Adipocyte (in vitro differentiated cells): ENCODE measurements around the gene CXCL17.
A peak's percentile ranks its signal among the peaks of the same experiment; 100 is the strongest.

Experiments used
- DNase-seq: peaks from one replicate; pipeline ENCODE4 v3.0.0-alpha.2; 2015; ENCODE audit warnings: low read depth
- H3K27me3 ChIP-seq: replicated peaks from 2 replicates; pipeline ENCODE4 v1.7.0; 2013; ENCODE audit warnings: mild to moderate bottlenecking, low read length, moderate library complexity; ENCODE audit not compliant: control insufficient read depth, insufficient read depth
- H3K36me3 ChIP-seq: 2 replicates; pipeline ENCODE4 v1.7.0; 2013; ENCODE audit warnings: low read length, mild to moderate bottlenecking, moderate library complexity; ENCODE audit not compliant: control insufficient read depth, insufficient read depth, severe bottlenecking
- H3K4me1 ChIP-seq: 2 replicates; pipeline ENCODE4 v1.7.0; 2013; ENCODE audit warnings: mild to moderate bottlenecking, low read length, moderate library complexity; ENCODE audit not compliant: control insufficient read depth, insufficient read depth
- H3K4me3 ChIP-seq: 2 replicates; pipeline ENCODE4 v1.7.0; 2013; ENCODE audit warnings: mild to moderate bottlenecking, low read length, moderate library complexity
- H3K9ac ChIP-seq: 2 replicates; pipeline ENCODE4 v1.7.0; 2013; ENCODE audit warnings: mild to moderate bottlenecking, low read length, moderate library complexity
- H3K9me3 ChIP-seq: 2 replicates; pipeline ENCODE4 v1.7.0; 2013; ENCODE audit warnings: mild to moderate bottlenecking, low read length, moderate library complexity; ENCODE audit not compliant: control insufficient read depth

CXCL17 gene

DNA sequence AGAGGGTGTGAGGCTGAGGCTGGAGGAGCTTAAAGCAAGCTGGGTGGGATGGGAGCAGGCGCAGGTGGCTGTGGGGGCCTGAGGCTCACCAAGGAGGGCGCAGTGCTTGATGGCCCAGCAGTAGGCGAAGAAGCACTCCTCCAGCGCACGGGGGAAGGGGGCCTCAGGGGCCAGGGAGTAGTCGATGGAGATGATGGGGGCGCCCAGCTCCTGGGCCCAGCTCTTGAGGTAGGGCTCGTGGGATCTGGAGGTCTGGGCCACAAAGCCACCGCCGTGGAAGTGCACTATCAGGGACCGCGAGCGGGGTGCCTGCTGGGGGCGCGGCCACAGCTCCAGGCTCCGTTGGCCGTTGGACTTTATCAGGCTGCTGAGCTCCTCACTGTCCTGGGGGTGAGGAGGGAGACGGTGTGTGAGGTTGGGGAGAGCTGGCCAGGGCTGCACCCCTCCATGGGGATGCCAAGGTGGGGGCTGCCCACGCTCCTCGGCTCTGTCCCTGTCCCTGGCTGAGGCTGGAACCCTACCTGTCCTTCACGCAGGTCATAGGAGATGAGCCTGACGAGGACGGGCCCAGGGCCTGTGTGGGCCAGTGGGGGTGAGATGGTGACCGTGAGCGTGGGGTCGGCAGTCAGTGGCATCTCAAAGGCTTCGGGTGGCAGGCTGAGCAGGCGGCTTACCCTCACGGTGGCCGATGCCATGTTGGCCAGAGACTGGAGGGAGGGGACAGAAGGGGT is 35.5 kb downstream of the CXCL17 start:
- peak overlapping the region; percentile 26 for H3K9ac ChIP-seq
- no peaks in the 10 kb centered on the region for H3K27me3 ChIP-seq
- H3K4me1 ChIP-seq, result peaks cover 16% of the 10 kb centered on the region
- H3K4me3 ChIP-seq, result no peak overlapping the region
- H3K36me3 ChIP-seq, result peaks cover 74% of the 10 kb centered on the region
- H3K9me3 ChIP-seq, result no peaks in the 10 kb centered on the region
- DNase-seq, result no peak

DNA sequence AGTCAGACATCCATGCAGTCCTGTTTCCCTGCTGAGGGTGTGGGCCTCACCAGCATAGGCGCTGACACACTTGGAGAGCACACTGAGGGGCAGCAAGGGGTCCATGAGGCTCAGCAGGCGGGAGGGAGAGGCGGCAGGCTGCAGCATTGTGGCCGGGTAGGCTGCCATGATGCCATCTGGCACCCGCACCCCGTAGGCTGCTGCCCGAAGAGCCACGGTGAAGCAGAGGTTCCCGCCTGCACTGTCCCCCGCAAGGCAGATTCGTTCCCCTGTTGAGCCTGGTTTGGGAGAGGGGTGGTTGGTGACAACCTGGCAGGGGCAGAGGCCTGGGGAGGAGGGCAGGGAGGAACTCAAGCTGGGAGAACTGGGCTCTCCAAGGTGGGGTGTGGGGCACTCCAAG is 36.6 kb downstream of the CXCL17 start:
- H3K27me3 ChIP-seq, result no peaks in the 10 kb centered on the region
- peaks cover 74% of the 10 kb centered on the region for H3K36me3 ChIP-seq
- peak overlapping the region; percentile 26 for H3K9ac ChIP-seq
- DNase-seq, result no peak
- no peaks in the 10 kb centered on the region for H3K9me3 ChIP-seq
- no peak overlapping the region for H3K4me3 ChIP-seq
- peaks cover 14% of the 10 kb centered on the region for H3K4me1 ChIP-seq

DNA sequence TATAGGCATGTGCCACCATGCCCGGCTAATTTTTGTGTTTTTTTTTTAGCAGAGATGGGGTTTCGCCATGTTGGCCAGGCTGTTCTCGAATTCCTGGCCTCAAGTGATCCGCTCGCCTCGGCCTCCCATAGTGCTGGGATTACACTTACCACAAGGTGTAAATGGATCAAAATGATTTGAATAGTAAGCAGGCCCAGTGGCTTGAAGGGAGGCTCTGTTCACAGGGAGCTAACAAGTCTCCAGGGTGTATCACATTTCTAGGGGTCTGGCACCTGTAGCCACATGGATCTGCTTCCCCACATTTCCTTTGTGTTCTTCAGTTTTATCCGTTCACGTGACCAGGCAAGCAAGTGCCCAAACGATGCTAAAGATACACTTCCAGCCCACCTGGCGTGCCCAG is 39.2 kb downstream of the CXCL17 start:
- Histone ChIP-seq H3K27me3 (no peaks in the 10 kb centered on the region), H3K4me1 (peaks cover 10% of the 10 kb centered on the region), H3K9ac (no peak overlapping the region), H3K36me3 (peaks cover 56% of the 10 kb centered on the region), H3K4me3 (no peak overlapping the region), H3K9me3 (no peaks in the 10 kb centered on the region)
- no peak for DNase-seq

DNA sequence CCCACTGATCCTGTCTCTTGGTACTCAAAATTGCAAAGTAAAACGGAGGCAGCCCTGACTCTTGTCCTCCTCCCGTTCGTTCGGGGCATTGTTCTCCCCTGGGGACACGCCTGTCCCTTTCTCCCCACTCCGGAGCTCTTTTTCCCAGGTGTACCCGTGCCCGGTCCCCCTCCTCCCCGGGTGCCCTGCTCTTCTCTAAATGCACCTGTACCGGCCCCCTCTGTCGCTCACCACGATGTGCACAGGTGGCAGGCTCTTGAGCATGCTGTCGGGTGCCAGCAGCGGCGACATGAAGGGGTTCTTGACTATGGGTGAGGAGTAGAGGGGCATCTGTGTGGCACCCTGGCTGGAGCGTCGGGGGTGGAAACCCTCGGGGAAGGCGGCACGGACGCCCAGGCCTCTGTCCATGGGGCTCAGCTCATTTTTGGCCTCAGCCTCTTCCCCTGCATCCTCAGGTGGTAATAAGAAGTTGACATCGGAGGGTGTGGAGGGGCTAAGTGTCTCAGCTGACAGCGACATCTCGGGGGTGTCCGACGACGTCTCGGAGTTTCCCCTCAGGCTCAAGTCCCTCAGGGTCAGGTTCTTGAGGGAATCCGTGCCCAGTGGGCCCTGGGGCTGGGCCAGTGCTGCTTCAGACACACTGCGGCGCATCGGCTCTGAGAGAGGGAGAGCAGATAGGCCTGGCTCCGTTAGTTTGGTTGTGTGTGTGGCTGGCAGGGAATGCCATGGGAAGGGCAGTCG is 40.2 kb downstream of the CXCL17 start:
- peak overlapping the region; percentile 69 for H3K9ac ChIP-seq
- peaks cover 13% of the 10 kb centered on the region for H3K4me1 ChIP-seq
- no peak overlapping the region for H3K4me3 ChIP-seq
- DNase-seq, result no peak
- H3K9me3 ChIP-seq, result no peaks in the 10 kb centered on the region
- H3K27me3 ChIP-seq, result no peaks in the 10 kb centered on the region
- H3K36me3 ChIP-seq, result peaks cover 46% of the 10 kb centered on the region

DNA sequence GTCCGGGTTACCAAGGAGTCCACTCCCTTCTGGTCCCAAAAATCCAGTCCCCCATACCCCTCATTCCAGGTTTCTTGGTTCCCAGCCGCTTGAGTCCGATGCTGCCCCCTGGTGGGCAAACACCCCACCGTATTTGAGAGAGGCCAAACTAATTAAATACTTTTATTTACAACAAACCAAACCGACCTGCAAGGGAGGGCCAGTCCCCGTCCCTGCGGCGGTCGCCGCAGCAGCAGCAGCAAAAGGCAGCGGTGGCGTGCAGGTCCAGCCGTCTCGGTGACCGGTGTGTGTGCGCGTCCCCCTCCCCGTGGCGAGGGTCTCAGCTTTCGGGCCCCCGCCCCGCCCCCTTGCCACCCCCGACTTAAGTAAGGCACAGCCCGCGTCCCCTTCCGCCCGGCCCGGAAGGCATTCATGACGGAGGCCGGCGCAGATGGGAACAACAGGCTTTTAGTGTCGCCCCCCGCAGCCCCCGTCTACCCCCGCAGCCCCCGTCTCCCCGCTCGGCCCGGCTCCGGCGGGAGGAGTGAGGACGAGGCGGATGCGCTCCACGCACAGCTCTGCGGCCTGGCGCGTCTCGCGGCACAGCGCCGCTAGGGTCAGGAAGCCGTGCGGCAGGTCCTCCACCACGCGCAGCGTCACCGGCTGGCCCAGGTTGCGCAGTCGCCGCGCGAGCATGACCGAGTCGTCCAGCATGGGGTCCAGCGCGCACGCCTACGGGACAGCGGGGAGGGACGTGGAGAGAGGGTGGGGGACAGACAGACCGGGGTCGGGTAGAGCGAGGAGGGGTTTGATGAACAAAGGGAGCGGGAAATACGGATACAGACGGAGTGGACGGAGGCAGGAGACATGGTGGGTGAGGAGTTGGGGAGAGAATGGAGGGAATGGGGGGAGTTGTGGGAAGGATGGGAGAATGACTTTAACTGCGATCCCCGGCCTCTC is 41.1 kb downstream of the CXCL17 start:
- peak overlapping the region; percentile 72 for H3K4me3 ChIP-seq
- H3K36me3 ChIP-seq, result peaks cover 37% of the 10 kb centered on the region
- H3K9ac ChIP-seq, result peak overlapping the region; percentile 75
- no peaks in the 10 kb centered on the region for H3K27me3 ChIP-seq
- peak; percentile 92 for DNase-seq
- no peaks in the 10 kb centered on the region for H3K9me3 ChIP-seq
- H3K4me1 ChIP-seq, result peaks cover 17% of the 10 kb centered on the region

DNA sequence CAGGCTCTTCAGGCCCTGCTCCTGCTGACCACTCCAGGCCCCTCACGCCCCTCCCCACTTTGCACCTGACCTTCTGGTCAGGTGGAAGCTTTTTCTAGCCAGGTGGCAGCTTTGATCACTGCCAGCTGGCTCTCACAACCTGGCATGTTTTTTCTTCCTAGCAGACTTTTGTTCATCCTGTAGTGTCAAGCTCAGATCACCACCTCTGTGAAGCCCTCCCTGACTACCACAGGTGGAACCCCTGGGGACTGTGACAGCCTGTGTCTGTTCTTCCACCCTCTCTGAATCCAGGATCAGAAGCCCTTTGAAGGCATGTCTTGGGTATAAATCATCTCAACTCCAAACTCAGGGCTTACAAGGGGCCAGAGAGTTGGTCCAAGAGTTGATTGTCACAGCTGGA is 42.3 kb downstream of the CXCL17 start:
- H3K9me3 ChIP-seq, result no peaks in the 10 kb centered on the region
- no peaks in the 10 kb centered on the region for H3K27me3 ChIP-seq
- H3K4me3 ChIP-seq, result no peak overlapping the region
- peaks cover 25% of the 10 kb centered on the region for H3K36me3 ChIP-seq
- no peak overlapping the region for H3K9ac ChIP-seq
- no peak for DNase-seq
- peaks cover 10% of the 10 kb centered on the region for H3K4me1 ChIP-seq

DNA sequence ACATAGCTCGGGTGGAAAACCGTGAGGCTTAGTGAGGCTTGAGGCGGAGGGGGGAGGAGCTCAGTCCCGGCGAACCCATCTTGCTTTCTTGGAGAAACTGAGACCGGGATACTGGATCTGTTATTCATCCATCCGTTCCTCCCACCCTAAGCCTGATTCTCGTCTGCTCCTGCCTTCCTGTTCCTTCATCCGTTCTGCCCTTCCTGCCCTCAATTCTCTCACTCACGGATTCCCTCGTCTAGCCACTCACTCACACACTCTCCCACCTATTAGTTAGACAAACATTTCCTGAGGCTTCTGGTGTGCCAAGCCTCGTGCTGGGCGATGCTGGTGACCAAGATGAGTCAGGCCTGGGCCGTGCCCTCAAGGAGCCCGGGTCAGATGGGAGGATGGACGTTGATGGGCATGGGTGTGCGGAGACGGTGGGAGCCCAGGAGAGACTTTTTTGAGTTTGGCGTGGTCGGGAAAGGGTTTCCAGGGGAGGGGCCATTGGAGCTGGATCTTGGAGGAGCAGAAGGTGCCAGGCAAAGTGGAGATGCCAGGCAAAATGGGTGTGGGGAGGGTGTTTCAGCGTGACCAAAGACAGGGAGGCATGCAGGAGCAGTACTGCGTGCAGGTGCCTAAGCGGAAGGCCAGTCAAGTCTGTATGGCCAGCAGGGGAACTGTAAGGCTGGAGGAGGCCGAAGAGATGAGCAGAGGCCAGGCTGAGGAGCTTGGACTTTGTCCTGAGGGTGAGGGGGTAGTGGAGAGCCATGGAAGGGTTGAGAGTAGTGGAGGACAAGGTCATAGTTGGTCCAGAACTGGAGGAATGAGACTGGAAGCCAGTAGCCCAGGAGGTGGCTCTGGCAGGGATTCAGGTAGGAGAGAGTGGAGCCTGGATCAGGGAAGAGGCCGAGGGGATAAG is 45.2 kb downstream of the CXCL17 start:
- Histone ChIP-seq H3K36me3 (peaks cover 1% of the 10 kb centered on the region), H3K9ac (peak overlapping the region; percentile 85), H3K4me1 (peaks cover 10% of the 10 kb centered on the region), H3K9me3 (no peaks in the 10 kb centered on the region), H3K4me3 (peak overlapping the region; percentile 82), H3K27me3 (peaks cover 7% of the 10 kb centered on the region)
- DNase-seq, result no peak

DNA sequence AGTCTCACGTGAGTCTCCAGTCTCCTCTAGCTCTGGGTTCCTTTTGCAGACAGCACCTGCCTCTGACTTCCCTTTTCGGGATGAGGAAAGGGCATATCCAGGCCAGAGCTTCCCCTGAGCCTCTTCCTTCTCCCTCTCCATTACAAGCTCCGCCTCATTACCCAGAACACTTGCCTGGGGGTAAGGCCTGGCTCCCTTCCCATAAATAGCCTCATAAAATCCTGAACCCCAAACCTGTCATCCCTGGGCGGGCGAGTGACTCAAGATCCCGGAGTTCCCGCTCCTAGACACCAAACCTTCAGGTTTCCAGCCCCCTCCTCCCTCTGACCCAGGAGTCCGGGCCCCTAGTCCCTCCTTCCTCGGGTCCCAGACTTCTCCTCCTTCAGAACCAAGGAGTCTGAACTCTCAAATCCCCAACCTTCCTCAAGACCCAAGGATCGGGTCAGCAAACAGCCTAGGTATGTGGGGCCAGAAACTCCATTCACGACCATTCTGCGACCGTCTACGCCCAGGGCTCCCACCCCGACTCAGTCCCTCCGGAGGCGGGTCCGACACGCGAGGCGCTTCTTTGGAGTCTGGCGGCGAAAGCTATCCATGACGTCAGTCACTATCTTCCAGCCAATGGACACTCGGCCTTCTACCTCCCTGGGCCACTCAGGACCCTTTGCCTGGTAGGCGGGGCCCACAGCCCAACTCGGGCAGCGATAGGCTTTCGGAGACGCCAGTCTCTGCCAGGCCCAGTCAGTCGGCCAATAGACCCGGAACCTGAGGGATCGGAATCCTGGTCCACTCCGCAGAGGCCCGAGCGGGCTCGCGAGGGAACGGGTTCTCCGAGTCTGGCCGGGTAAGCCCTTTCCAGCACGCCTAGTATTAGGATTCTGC is 46.1 kb downstream of the CXCL17 start:
- Histone ChIP-seq H3K4me1 (peaks cover 10% of the 10 kb centered on the region), H3K9me3 (no peaks in the 10 kb centered on the region), H3K36me3 (no peaks in the 10 kb centered on the region), H3K9ac (peak overlapping the region; percentile 85), H3K27me3 (peaks cover 11% of the 10 kb centered on the region), H3K4me3 (peak overlapping the region; percentile 82)
- peak; percentile 99 for DNase-seq

DNA sequence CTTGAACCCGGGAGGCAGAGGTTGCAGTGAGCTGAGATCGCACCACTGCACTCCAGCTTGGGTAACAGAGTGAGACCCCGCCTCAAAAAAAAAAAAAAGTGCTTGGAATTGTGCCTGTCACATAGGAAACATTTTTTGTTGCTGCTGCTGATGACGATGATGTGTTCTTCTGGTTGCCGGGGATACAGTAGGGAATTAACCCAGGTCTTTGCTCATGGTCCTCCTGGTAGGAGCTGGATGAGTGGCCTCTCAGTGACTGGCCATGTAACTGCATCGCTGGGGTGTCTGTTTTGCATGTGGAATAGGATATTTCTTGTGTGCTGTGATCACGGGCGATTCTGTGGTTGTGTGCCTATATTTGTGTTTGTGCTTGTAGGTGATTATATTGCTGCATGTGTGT is 48.0 kb downstream of the CXCL17 start:
- no peaks in the 10 kb centered on the region for H3K9me3 ChIP-seq
- no peak for DNase-seq

DNA sequence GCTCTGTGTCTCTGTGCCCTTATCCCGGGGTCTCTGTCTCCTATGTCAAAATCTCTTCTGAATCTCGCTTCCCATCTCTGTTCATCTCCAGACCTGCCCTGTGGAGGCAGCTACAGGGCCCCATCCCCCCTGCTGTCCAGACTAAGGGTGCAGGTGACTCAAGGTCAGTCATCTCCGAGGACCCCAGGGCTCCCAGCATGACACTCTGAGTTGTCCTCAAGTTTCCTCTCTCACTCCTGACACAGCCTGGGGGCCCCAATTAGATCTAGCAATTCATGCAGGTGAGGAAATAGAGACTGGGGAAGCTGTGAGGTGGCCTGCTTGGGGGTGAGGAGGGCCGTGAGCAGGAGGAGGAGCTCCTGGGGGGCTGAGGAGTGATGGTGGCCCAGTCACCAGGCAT is 50.6 kb downstream of the CXCL17 start:
- DNase-seq, result no peak
- Histone ChIP-seq H3K9me3 (no peaks in the 10 kb centered on the region), H3K27me3 (peaks cover 34% of the 10 kb centered on the region), H3K36me3 (no peaks in the 10 kb centered on the region), H3K4me3 (no peak overlapping the region), H3K9ac (no peak overlapping the region), H3K4me1 (peaks cover under 1% of the 10 kb centered on the region)

More for the DNA sequence above, 48.0 kb downstream of the CXCL17 start:
- H3K4me1 ChIP-seq, result peaks cover 7% of the 10 kb centered on the region
- H3K36me3 ChIP-seq, result no peaks in the 10 kb centered on the region
- H3K27me3 ChIP-seq, result peaks cover 26% of the 10 kb centered on the region
- H3K9ac ChIP-seq, result no peak overlapping the region
- H3K4me3 ChIP-seq, result no peak overlapping the region
